T-helper 2 cell (primary cell): ENCODE results near the gene IGF2R.

Experiments
- DNase-seq, 5 experiments: peaks; one replicate each; pipeline versions ENCODE4 v3.0.0 to v3.0.0-alpha.2; 2012 to 2022

Gene IGF2R

DNA sequence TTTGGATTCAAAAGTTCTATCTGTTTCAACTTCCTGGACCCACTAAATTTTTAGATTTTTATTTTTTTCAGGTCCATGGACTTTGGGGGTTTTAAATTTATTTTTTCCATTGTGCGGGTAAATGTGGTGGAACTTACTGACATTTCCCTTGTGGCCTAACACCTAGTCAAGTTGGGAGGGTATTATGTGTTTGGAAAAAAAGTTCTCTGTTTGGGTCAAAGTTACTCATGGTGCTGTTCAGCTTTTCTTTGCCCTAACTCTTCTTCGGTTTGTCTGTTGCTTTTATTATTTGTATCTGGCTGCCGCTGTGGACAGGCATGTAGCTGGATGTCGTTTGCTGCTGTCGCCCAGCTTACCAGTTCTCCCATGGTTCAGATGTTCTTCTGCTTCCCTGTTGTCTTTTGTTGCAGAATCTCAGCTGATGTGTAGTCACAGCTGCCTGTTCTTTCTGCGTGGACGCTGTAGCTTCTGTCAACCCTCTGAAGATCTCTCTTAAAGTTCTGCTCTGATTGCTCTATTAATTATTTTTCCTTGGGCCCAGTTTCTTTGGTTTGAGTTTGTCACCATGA, 7.9 kb downstream of the IGF2R start:
- DNase-seq: no peak

DNA sequence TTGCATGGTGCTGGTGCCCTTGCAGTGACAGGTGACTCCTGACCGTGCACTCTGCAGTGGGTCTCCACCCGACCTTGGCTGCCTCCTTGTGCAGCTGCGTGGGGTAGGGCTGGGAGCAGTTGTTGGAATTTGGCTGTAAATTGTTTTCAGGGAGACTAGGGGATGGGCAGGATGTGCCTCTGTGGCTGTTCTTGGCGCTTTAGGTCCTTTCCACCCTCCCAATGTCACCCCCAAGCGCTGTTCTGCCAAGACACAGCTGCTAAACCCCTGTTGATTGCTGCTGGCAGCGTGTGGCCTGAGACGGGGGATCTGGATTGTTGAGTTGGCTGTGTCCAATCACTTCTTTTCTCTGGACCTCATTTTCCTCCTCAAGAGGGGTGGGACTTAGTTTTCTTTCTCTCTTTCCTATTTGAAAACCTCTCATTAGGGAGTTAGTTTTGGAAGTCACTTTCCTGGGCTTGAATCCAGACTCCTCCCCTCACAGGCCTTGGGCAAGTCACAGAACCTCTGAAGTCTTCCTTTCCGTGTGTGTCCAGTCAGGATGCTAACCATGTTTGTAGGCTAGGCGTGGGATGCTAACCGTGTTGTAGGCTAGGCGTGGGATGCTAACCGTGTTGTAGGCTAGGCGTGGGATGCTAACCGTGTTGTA, 8.5 kb downstream of the IGF2R start:
- DNase-seq: no peak

DNA sequence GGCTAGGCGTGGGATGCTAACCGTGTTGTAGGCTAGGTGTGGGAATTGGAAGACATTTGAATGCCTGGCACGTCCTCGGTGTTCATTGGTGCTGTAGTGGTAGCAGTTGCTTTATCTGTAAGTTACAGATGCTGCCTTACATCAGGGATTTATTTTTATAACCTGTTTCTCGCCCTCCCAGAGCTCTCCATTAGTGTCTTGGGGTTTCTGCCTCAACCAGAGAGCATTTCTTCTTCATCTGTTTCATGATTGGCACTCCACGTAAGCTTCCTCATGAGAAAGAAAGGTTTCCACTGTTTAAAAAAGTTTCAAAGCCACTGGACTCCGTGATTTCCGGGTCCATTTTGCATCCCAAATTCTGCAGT, 9.0 kb downstream of the IGF2R start:
- DNase-seq: no peak

DNA sequence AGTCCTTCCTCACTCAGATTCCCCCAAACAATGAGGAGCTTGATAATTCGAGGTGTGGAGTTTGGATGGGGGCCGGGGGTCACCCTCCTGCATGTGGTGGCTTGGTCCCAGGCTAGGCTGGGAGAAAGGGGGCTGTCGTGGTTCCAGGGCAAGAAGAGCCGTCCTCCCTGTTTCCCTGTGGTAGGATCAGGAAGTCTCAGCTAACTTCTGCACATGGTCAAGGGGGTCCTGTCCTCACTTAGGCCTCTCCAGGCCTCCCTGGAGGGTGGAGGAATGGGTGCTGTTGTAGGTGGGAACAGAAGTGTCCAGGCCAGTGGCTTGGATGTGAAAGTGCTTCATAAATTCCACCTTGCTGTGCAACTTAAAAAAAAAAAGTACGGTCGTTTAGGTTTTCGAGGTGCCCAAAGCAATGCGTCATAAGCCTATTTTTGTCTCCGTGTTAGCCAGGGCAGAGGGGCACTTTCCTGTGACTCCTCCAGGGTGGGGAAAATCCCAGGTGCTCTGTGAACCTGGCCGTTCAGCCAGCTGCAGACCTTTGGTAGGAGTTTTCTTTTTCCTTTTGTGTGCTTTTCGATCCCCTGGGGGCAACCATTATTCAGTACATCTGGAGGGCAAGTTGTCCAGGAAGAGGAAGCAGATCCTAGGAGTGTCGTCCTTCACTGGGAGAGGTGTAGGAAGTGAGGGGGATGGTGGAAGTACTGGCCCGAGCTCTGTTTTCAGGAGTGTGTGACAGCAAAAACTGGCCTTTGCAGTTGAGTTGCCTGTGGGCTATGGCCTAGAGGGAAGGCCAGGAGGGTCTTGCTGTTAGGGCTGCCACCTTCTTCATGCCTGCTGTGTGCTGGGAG, 9.6 kb downstream of the IGF2R start:
- DNase-seq: peak in 2 of 5 experiments; percentile 18 to 57

DNA sequence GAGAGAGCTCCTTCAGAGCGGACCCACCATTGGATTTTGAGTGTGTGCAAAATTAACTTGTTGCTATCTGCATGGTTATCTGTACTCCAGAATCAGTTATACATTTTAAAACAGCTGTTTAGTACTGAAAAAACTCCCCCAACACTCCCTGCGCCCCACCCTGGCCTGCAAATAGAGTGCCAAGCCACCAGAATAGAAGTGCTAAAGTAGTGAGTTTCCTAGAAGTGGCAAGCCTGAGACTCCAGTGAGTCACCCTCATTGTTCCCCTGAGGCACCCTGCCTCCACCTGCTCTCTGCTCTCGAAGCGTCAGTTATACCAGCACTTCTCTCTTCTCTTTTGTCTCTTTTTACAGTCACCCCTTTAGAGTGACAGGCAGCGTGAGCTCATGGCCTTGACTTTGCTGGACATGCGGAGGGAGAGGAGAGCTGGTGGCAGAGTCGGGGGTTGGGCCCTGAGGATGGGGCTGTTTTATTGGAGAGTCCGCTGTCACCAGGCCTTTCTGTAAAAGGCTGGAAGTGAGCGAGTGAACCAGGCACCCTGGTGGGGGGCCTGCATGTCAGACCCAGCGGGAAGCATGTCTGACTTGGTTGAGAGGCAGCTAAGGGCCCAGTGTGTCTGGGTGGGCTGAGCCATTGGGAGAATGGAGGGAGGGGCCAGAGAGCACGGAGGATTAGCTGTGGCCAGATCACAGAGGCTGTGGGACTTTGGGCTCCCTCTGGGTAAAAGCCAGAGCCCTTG, 10.4 kb downstream of the IGF2R start:
- DNase-seq: peak in 3 of 5 experiments; percentile 19 to 71 (median 58)

DNA sequence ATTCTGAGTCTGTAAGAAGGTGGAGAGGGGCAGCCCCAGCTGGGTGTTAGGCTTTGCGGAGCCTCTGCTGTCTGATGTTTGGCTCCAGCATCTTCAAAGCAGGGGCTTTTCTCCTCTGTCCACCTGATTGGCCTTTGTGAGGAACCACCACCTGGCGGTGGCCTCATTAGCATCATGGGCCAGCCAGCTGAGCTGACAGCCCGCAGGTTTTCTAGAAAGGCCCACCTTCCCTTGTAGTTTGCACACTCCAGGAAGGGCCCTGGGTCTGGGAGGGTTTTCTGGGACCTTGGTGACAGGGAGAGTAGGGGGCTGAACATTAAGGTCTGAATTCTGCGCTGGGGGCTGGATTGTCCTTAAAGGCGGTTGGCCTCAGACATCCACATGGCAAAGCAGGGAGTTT, 11.6 kb downstream of the IGF2R start:
- no peak for DNase-seq

DNA sequence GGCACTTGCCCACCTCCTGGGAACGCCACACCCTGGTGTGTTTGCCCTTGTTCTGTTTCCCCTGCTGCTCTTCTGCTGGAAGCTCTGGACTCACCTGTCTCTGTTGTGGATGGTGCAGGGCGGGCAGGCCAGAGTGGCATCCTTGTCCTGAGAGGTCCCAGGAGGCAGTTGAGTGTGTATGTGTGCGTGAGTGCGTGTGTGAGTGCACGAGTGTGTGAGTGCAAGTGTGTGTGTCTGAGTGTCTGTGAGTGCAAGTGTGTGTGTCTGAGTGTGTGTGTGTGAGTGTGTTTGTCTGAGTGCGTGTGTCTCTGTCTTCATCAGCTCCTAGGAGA, 12.2 kb downstream of the IGF2R start:
- DNase-seq: peak in 1 of 5 experiments; percentile 24

DNA sequence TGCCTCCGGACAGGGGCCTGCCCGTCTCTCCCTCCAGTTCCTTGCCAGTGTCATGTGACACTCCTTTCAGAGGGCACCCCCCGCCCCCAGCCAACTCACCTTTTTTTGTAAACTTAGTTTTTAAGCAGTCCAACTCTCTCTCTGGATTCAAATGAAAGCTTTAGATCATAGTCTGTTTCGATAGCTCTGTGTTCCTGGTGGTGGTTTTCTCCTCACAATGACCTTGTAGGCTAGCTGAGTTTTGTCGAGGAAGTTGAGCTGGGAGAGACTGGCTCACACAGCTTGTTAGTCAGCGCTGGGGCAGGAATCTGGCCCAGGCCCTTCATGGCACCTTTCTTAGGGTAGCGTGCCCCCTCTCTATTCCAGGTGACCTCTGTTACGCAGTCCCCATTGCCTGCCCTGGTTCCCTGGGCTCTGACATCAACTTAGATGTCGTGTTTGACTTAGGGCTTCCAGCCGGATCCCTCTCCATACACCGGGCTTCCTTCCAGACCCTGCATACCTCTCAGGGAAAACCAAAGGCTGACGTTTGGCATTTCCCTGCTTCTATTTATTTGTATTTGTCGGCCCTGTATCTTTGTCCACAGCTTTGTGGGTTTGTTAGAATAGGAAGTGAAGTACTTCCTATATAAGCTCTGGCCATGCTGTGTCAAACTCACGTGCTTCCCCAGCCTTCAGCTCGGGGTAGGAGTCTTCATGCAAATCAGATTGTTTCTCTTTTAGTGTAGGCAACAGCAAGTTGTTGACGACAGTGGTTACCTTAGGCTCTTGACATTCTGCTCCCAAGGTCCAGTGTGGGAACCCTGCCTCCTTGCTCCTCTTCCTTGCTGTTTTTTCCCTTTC, 12.7 kb downstream of the IGF2R start:
- DNase-seq: peak in 1 of 5 experiments; percentile 72

DNA sequence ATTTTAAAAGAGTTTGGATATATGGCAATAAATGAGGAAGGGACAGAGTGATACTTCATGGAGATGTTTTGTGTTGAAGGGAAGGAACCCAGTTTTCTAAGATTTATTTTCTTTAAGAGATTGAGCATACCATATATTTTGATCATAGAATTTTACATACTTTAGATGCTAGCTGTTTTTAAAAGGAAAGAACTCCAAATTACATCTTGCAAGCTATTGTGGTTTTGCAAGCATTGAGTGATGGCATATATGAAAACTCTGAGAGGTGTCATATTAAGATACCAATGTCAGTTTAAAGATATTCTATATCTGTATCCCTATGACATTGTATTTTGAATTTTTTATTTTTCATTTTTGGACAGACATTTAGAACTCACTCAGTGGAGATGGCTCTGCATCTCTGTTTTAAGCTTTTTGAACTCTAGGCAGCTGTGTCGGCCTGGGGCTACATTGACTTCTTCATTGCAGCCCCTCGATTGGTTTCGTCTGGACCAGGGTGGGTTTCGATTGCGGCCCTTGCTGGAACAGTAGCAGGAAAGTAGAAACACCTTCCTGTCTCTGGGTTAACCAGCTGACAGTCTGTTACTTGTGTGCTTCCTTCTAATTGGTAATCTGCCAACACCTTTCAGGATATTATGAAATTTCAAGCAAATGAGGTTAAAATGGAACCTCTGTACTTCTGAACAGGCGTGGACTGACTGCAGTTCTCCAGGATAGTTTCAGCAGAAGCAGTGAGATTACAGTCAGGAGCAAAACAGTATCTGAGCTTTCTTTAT, 14.0 kb downstream of the IGF2R start:
- peak in 2 of 5 experiments; percentile 19 to 55 for DNase-seq

DNA sequence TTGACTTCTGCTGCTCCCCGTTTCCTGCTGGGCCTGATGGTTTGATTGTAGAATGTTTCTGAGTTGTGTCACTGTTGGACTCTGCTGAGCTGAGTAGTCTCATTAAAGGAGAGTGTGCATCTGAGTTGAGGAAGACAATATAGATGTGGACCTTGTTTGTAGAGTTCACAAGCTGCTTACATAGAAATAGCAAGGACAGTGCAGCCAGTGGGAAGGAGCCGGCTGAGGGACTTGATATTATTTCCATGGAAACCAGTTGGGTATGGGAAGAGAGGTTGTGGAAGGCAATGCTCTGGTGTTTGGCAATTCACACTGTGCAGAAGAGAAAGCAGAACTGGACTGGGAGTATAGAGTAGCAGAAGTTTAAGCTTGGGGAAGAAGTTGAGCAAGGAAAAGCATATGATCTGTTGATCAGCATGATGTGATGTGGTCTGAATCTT, 14.8 kb downstream of the IGF2R start:
- DNase-seq: no peak

DNA sequence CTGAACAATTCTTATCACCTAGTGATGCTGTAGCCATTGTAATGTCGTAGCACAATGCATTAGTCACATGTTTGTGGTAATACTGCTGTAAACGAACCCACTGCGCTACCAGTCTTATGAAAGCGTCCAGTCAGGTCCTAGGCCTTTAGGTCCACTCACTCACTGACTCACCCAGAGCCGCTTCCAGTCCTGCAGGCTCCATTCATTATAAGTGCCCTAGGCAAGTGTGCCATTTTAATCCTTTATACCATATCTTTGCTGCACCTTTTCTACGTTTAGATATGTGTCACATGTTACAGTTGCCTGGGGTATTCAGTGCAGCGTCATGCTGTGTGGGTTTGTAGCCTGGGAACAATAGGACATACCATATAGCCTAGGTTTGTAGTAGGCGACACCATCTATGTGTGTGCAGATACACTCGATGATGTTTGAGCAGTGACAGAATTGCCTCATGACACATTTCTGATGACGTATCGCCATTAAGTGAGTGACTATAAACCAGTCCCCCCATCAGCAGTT, 15.4 kb downstream of the IGF2R start:
- DNase-seq: no peak

DNA sequence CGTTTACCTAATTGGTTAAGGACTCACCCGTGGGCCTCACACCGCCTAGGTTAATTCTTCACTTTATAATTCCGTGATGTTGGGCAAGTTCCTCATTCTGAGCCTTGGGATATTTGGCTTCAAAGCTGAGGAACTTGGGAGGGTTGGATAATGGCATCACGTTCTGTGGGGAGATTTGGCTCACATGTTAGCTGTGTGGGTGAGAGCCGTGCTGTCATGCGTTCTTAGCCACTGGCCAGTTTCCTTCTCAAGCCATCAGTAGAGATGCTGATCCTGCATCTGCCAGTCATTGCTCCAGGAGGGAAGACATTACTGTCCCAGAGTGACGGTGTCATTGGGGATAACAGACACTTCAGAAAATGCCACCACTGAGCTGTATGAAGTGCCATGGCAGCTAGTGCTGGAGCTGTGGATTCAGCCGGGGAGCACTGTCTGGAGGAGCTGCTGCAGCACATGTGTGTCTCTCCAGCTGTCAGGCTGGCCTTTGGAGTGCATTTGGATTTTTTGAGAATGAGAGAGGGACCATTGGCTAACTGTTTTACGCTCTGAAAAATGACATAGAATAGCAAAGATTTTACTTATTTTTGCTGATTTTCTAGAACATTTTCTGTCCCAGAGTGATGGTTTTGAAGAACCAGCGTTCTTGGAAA, 16.5 kb downstream of the IGF2R start:
- no peak for DNase-seq

DNA sequence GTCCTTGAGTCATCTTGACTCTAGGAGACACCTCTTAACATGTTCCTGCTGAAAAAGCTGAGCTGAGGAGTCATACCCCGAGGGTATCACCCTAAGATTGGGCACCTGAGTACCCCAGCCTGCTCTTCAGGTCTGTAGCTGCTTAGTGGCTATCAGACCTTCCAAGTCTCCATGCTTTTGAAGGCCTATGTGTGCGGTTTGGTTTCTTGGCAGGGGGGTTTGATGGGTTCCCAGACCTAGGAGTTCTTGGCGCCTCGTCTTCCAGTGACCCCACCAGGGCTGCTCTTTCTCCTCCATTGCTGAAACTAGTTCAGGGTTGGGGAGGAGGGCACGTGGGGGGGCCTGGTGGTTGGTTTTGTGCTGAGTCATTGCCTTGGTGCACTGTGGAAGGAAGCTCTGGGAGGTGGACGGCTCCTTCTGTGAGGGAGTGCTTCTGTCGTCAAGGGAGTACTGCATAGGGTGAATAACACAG, 20.1 kb downstream of the IGF2R start:
- DNase-seq: peak in 1 of 5 experiments; percentile 19

DNA sequence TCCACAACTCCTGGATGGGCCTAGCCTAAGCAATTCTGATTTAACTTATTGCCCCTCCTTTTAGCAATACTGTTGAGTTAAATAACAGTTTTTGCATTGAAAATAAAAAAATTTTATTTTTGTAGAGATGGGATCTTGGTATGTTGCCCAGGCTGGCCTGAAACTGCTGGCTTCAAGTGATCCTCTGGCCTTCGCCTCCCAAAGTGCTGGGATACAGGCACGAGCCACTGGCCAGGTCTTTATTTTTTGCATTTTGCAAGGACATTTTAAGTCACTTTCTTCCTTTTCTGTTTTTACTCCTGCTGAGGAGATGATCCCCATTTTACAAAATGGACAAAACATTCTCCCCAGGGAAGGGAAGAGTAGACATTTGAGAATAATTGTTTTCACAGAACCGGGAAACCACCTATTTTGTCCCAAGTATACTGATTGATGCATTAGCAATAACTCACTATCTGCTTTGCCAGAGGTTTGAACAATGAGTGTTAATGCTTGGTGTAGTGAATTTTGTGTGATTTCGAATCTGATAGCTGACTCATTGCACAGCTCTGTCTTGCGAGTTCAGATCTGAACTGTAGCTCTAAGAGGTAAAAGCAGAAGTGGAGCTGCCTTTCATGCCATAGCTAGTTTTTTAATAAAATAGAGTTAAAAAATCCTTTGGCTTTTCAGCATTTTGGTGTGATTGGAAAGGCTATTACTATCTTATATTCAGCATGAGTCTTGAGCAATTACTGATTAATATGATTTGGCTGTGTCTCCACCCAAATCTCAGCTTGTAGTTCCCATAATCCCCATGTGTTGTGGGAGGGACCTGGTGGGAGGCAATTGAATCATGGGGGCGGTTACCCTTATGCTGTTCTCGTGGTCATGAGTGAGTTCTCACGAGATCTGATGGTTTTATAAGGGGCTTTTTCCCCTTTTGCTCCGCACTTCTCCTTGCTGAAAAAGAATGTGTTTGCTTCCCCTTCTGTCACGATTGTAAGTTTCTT, 20.9 kb downstream of the IGF2R start:
- peak in 1 of 5 experiments; percentile 49 for DNase-seq

DNA sequence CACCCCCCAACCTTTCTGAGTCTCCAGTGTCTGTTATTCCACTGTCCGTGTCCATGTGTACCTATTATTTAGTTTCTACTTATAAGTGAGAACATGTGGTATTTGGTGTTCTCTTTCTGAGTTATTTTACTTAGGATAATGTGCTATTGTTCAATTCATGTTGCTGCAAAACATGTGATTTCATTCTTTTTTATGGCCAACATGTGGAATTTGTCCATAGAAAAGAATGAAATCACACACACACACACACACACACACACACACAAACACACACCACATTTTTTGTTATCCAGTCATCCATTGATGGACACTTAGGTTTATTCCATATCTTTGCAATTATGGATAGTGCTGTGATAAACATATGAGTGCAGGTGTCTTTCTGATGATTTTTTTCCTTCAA, 23.5 kb downstream of the IGF2R start:
- no peak for DNase-seq

DNA sequence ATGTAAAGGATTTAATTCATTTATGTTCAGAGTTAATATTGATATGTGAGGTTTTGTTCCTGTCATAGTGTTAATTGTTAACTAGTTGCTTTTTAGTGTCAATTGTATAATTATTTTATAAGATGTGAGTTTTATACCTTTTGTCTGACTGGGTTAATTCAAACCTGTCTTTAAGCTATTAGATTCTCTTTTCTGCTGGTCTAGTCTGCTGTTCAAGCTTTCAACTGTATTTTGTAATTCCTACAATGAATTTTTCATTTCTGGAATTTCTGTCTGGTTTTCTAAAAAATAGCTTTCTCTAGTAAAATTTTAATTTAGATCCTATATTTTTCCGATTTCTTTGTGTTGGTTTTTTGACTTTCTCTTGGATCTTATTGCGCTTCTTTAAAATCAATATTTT, 26.5 kb downstream of the IGF2R start:
- no peak for DNase-seq

DNA sequence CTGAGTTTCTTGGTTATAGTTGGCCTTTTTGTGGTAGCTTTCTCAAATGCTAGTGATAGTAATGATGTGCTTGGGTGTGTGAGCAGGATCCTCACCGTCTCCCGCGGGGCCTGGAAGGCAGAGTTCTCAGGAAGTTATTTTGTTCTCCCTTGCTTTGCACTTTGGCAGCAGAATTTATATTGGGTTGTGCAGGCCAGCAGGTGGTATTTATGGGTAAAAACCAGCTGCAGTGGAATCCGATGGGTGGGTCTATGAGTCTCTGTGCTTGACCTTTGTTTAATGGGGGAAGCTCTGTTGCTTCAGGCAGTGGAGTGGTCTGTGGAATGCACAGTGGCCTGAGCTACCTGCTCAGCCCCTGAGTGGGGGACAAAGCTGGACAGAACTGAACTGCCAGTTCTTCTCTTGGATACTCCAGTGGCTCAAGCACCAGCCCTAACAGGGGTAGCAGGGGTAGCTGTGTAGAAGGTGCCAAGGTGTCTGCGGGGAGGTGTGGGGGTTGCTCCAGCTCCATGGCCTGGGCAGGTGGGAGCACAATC, 27.3 kb downstream of the IGF2R start:
- DNase-seq: no peak

DNA sequence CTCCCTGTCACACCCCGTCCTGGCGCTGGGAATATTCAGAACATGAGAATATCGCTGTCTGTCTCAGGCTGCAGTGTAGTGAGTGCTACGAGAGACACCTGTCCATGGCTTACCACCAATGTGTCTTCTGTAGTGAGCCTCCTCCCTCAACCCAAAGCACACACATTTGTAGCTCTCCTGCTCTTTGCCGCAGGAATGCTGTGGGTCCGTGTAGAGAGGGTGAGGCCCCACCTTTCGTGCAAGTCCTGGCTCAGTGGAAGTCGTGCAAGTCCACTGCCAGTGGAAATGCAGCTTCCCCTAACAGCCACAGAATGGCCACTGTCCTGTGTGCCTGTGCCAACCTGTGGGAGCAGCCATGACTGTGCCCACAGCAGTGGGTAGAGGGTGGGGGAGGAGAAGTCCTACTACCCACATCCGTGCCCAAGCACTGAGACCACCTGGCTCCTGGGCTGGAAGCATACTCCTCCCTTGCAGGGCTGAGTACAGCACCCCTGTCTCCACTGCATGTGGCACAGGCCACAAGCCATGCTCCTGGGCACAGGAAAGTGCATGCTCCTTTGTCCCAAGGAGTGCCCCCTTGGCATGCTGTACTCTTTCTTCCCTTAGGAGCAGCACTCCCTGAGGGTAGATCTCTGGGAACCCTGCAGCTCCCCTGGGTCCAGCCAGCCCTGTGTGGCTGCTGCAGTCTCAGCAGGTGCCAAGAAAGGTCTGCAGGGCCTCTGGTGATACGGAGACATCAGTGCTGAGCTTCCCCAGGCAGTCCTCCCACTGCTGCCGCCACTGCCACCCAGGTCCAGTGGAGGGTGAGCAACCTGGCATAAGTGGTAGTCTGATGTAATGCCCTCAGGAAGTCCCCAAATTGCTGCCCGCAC, 28.0 kb downstream of the IGF2R start:
- no peak for DNase-seq
